ENCODE data around the gene CIART. TPM values are rescaled to one million over a fixed set of nuclear protein-coding genes. Genes with fewer than 3 reads are reported as not detected.

CIART gene
- total RNA-seq, 1 donor from 2014 or later: 4.7 TPM

- Mint-ChIP-seq H3K4me3 (ENCODE audit: unreplicated experiment) (peak within 1 kb of the TSS; percentile 93), H3K27ac (ENCODE audit: unreplicated experiment) (peak within 1 kb of the TSS; percentile 99), H3K9me3 (ENCODE audit: unreplicated experiment) (peaks cover 17% of the 10 kb centered on the region), H3K4me1 (ENCODE audit: low read depth, unreplicated experiment) (peaks cover 21% of the 10 kb centered on the region), H3K36me3 (ENCODE audit: unreplicated experiment) (no peaks in the 10 kb centered on the region), H3K27me3 (ENCODE audit: unreplicated experiment) (peaks cover 9% of the 10 kb centered on the region)
- peak; percentile 96 for DNase-seq
- no peak for TF ChIP-seq CTCF (IDR thresholded peaks at IDR 0.05; ENCODE audit: partially characterized antibody, unreplicated experiment)
These were observed 13.5 kb upstream of the CIART start, which contains the start of gene APH1A for GRCh38 chr1:150268705-150269403. TSS of gene APH1A (minus strand) at chr1:150269016. CDS start at chr1:150268810, 206 bp downstream.

- H3K4me1 Mint-ChIP-seq (ENCODE audit: low read depth, unreplicated experiment): peaks cover 21% of the 10 kb centered on the region
- H3K27me3 Mint-ChIP-seq (ENCODE audit: unreplicated experiment): peaks cover 9% of the 10 kb centered on the region
These were observed 12.9 kb upstream of the CIART start for GRCh38 chr1:150269451-150269850.

GRCh38 chr1:150271291-150271959, 10.9 kb upstream of the CIART start:
- Mint-ChIP-seq H3K9me3 (ENCODE audit: unreplicated experiment) (peaks cover 17% of the 10 kb centered on the region), H3K4me1 (ENCODE audit: low read depth, unreplicated experiment) (peaks cover 21% of the 10 kb centered on the region), H3K27ac (ENCODE audit: unreplicated experiment) (no peak overlapping the region), H3K27me3 (ENCODE audit: unreplicated experiment) (peaks cover 9% of the 10 kb centered on the region), H3K36me3 (ENCODE audit: unreplicated experiment) (no peaks in the 10 kb centered on the region), H3K4me3 (ENCODE audit: unreplicated experiment) (no peak overlapping the region)
- no peak for TF ChIP-seq CTCF (IDR thresholded peaks at IDR 0.05; ENCODE audit: partially characterized antibody, unreplicated experiment)
- DNase-seq: no peak

More at GRCh38 chr1:150269451-150269850, 12.9 kb upstream of the CIART start:
- Mint-ChIP-seq H3K9me3 (ENCODE audit: unreplicated experiment) (peaks cover 17% of the 10 kb centered on the region), H3K27ac (ENCODE audit: unreplicated experiment) (peak overlapping the region; percentile 99), H3K36me3 (ENCODE audit: unreplicated experiment) (no peaks in the 10 kb centered on the region), H3K4me3 (ENCODE audit: unreplicated experiment) (peak overlapping the region; percentile 93)
- TF ChIP-seq CTCF (IDR thresholded peaks at IDR 0.05; ENCODE audit: partially characterized antibody, unreplicated experiment): no peak
- DNase-seq: no peak

- H3K4me3 Mint-ChIP-seq (ENCODE audit: unreplicated experiment): peak overlapping the region; percentile 81
- no peak for DNase-seq
- H3K27ac Mint-ChIP-seq (ENCODE audit: unreplicated experiment): peak overlapping the region; percentile 12
- H3K4me1 Mint-ChIP-seq (ENCODE audit: low read depth, unreplicated experiment): peaks cover 16% of the 10 kb centered on the region
- no peaks in the 10 kb centered on the region for H3K36me3 Mint-ChIP-seq (ENCODE audit: unreplicated experiment)
- peaks cover 11% of the 10 kb centered on the region for H3K9me3 Mint-ChIP-seq (ENCODE audit: unreplicated experiment)
- H3K27me3 Mint-ChIP-seq (ENCODE audit: unreplicated experiment): peaks cover 9% of the 10 kb centered on the region
- no peak for TF ChIP-seq CTCF (IDR thresholded peaks at IDR 0.05; ENCODE audit: partially characterized antibody, unreplicated experiment)
These were observed 9.0 kb upstream of the CIART start for GRCh38 chr1:150273311-150273710.

Measured in glutamatergic neuron (in vitro differentiated cells).